GM23338 (cell line): ENCODE measurements around the gene CFTR. TPM values are rescaled to one million over a fixed set of nuclear protein-coding genes. Genes with fewer than 3 reads are reported as not detected.

Experiments
- ATAC-seq: fragments of 200-7000 bp; cut with Tn5 transposase; 3 replicates; pipeline ENCODE4 v1.9.1; 2020
- DNase-seq: peaks from one replicate; pipeline ENCODE4 v3.0.0-alpha.2; 2015; ENCODE audit warnings: low spot score
- H2AFZ ChIP-seq: fragments of 200-600 bp; sonication (generic); 2 replicates; pipeline ENCODE4 v1.8.0; 2016; ENCODE audit warnings: antibody characterized with exemption, mild to moderate bottlenecking, moderate library complexity
- H3F3A ChIP-seq: fragments of 200-600 bp; sonication (generic); replicated peaks from 2 replicates; pipeline ENCODE4 v1.8.0; 2017; ENCODE audit warnings: antibody characterized with exemption, mixed run types, low read depth
- H3K27ac ChIP-seq: fragments of 200-600 bp; sonication (generic); 2 replicates; pipeline ENCODE4 v1.6.1; 2016; ENCODE audit warnings: low read depth
- H3K27me3 ChIP-seq: fragments of 200-600 bp; sonication (generic); 2 replicates; pipeline ENCODE4 v1.8.0; 2016; ENCODE audit warnings: mild to moderate bottlenecking, mixed run types, moderate library complexity; ENCODE audit not compliant: insufficient read depth
- H3K36me3 ChIP-seq: fragments of 200-600 bp; sonication (generic); 2 replicates; pipeline ENCODE4 v1.8.0; 2016; ENCODE audit warnings: mild to moderate bottlenecking; ENCODE audit not compliant: insufficient read depth
- H3K4me1 ChIP-seq: fragments of 200-600 bp; sonication (generic); 2 replicates; pipeline ENCODE4 v1.8.0; 2016; ENCODE audit warnings: mild to moderate bottlenecking, moderate library complexity; ENCODE audit not compliant: insufficient read depth
- H3K4me2 ChIP-seq: fragments of 200-600 bp; sonication (generic); 2 replicates; pipeline ENCODE4 v1.7.1; 2017; ENCODE audit warnings: mixed run types
- H3K4me3 ChIP-seq: fragments of 200-600 bp; sonication (generic); 2 replicates; pipeline ENCODE4 v1.6.1; 2016; ENCODE audit warnings: mixed run types
- H3K79me2 ChIP-seq: fragments of 200-600 bp; sonication (generic); replicated peaks from 2 replicates; pipeline ENCODE4 v1.8.0; 2017; ENCODE audit warnings: mild to moderate bottlenecking; ENCODE audit not compliant: insufficient read depth
- H3K9me2 ChIP-seq: fragments of 200-600 bp; sonication (generic); 2 replicates; pipeline ENCODE4 v1.8.0; 2017; ENCODE audit not compliant: insufficient read depth
- H4K20me1 ChIP-seq: fragments of 200-600 bp; sonication (generic); replicated peaks from 2 replicates; pipeline ENCODE4 v1.8.0; 2017; ENCODE audit warnings: mild to moderate bottlenecking; ENCODE audit not compliant: insufficient read depth
- H3K27ac Mint-ChIP-seq: 2 replicates; pipeline ENCODE4 v1.8.0; 2020; ENCODE audit warnings: inconsistent platforms, mild to moderate bottlenecking, moderate library complexity, mixed read lengths
- H3K27me3 Mint-ChIP-seq: 3 replicates; pipeline ENCODE4 v1.8.0; 2022; ENCODE audit warnings: low read depth, mild to moderate bottlenecking, moderate library complexity, mixed read lengths, inconsistent platforms; ENCODE audit not compliant: insufficient read depth, poor library complexity
- H3K36me3 Mint-ChIP-seq: 3 replicates; pipeline ENCODE4 v1.8.0; 2021; ENCODE audit warnings: low read depth, mild to moderate bottlenecking, inconsistent platforms, moderate library complexity, mixed read lengths
- H3K4me1 Mint-ChIP-seq: 3 replicates; pipeline ENCODE4 v1.8.0; 2020; ENCODE audit warnings: mild to moderate bottlenecking, inconsistent platforms, mixed read lengths
- H3K4me3 Mint-ChIP-seq: 3 replicates; pipeline ENCODE4 v1.8.0; 2021; ENCODE audit warnings: moderate library complexity, mild to moderate bottlenecking, inconsistent platforms, mixed read lengths
- H3K9me3 Mint-ChIP-seq: 3 replicates; pipeline ENCODE4 v1.8.0; 2020; ENCODE audit warnings: moderate library complexity, mild to moderate bottlenecking, inconsistent platforms, mixed read lengths
- CREB1 ChIP-seq: fragments of 250-450 bp; sonication (Bioruptor Pico); IDR thresholded peaks from 2 replicates; pipeline ENCODE4 v1.5.0; 2020; ENCODE audit warnings: low read depth, mild to moderate bottlenecking, moderate library complexity
- EZH2 ChIP-seq: fragments of 200-600 bp; sonication (generic); IDR thresholded peaks from one replicate; pipeline ENCODE4 v1.8.0; 2017; ENCODE audit warnings: antibody characterized with exemption, mild to moderate bottlenecking, low read depth; ENCODE audit not compliant: unreplicated experiment
- EZH2phosphoT487 ChIP-seq: fragments of 200-600 bp; sonication (generic); IDR thresholded peaks from one replicate; pipeline ENCODE4 v1.8.1; 2018; ENCODE audit warnings: antibody characterized with exemption; ENCODE audit not compliant: unreplicated experiment
- JUNB ChIP-seq: IDR thresholded peaks from one replicate; pipeline ENCODE4 v1.6.1; 2016; ENCODE audit warnings: antibody characterized with exemption; ENCODE audit not compliant: unreplicated experiment
- NANOG ChIP-seq: IDR thresholded peaks from 2 replicates; pipeline ENCODE4 v1.6.1; 2016; ENCODE audit warnings: antibody characterized with exemption, borderline replicate concordance
- POLR2AphosphoS5 ChIP-seq: IDR thresholded peaks from 2 replicates; pipeline ENCODE4 v1.6.1; 2016; ENCODE audit warnings: antibody characterized with exemption, low read depth
- REST ChIP-seq: IDR thresholded peaks from one replicate; pipeline ENCODE4 v1.6.1; 2018; ENCODE audit warnings: antibody characterized with exemption; ENCODE audit not compliant: unreplicated experiment
- STAT1 ChIP-seq: IDR thresholded peaks from one replicate; pipeline ENCODE4 v1.6.1; 2016; ENCODE audit warnings: antibody characterized with exemption; ENCODE audit not compliant: unreplicated experiment
- ZNF114 ChIP-seq: fragments of 250-450 bp; sonication (Bioruptor Pico); IDR thresholded peaks from 2 replicates; pipeline ENCODE4 v1.5.0; 2020; ENCODE audit warnings: mild to moderate bottlenecking, moderate library complexity
- ZNF331 ChIP-seq: fragments of 250-450 bp; sonication (Bioruptor Pico); IDR thresholded peaks from 2 replicates; pipeline ENCODE4 v1.5.0; 2020; ENCODE audit warnings: low read depth, mild to moderate bottlenecking, moderate library complexity
- ZNF462 ChIP-seq: fragments of 250-450 bp; sonication (Bioruptor Pico); IDR thresholded peaks from 2 replicates; pipeline ENCODE4 v1.5.0; 2020; ENCODE audit warnings: mild to moderate bottlenecking, moderate library complexity
- polyA plus RNA-seq: library from polyadenylated mRNA; unstranded; fragments of >200 nt; fragmentation: Nextera tagmentation; extraction: Ambion mirVana; gene quantifications from 2 replicates; pipeline ENCODE4 v1.2.1, GENCODE V29; 2016
- total RNA-seq: library from RNA; depleted of rRNA; stranded (reverse); fragments of >200 nt; shearing (Covaris generic); gene quantifications from 2 replicates; pipeline ENCODE4 v1.2.3, GENCODE V29; 2014
- TF ChIP-seq, protein P1 (sequence below), 2 experiments: fragments of 200-600 bp in 1 of 2; sonication (generic) in 1 of 2; conservative IDR thresholded peaks; 2 replicates each; pipeline versions ENCODE4 v1.5.1 to v1.6.1; 2016 to 2017; ENCODE audit warnings: antibody characterized with exemption in 2 of 2, low read depth in 2 of 2, mild to moderate bottlenecking in 2 of 2, moderate library complexity in 1 of 2
- TF ChIP-seq, protein P2 (sequence below): IDR thresholded peaks from 2 replicates; pipeline ENCODE4 v1.6.1; 2016; ENCODE audit warnings: antibody characterized with exemption

Gene CFTR
- total and polyA plus RNA-seq, 2 experiments from 2014 or later: 0.45 to 1.2 TPM

DNA sequence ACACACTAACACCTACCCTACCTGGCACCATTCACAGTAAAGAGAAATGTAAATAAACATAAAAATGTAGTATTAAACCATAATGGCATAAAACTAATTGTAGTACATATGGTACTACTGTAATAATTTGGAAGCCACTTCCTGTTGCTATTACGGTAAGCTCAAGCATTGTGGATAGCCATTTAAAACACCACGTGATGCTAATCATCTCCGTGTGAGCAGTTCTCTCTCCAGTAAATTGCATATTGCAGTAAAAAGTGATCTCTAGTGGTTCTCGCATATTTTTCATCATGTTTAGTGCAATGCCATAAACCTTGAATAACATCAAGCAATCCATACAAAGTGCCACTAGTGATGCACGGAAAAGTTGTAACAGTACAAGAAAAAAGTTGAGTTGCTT is 75.4 kb downstream of the CFTR start:
- H3K4me3 ChIP-seq: no peak overlapping the region
- Mint-ChIP-seq H3K9me3 (no peaks in the 10 kb centered on the region), H3K36me3 (no peaks in the 10 kb centered on the region), H3K27me3 (no peaks in the 10 kb centered on the region), H3K4me3 (no peak overlapping the region), H3K4me1 (no peaks in the 10 kb centered on the region), H3K27ac (no peak overlapping the region)
- no peak overlapping the region for H3K4me2 ChIP-seq
- no peaks in the 10 kb centered on the region for H3K27me3 ChIP-seq
- H3F3A ChIP-seq: no peaks in the 10 kb centered on the region
- no peaks in the 10 kb centered on the region for H3K79me2 ChIP-seq
- H3K9me2 ChIP-seq: no peaks in the 10 kb centered on the region
- H3K27ac ChIP-seq: no peak overlapping the region
- H3K4me1 ChIP-seq: no peaks in the 10 kb centered on the region
- no peak for DNase-seq
- H2AFZ ChIP-seq: no peak overlapping the region
- TF ChIP-seq ZNF331: no peak
- TF ChIP-seq, protein P1, sequence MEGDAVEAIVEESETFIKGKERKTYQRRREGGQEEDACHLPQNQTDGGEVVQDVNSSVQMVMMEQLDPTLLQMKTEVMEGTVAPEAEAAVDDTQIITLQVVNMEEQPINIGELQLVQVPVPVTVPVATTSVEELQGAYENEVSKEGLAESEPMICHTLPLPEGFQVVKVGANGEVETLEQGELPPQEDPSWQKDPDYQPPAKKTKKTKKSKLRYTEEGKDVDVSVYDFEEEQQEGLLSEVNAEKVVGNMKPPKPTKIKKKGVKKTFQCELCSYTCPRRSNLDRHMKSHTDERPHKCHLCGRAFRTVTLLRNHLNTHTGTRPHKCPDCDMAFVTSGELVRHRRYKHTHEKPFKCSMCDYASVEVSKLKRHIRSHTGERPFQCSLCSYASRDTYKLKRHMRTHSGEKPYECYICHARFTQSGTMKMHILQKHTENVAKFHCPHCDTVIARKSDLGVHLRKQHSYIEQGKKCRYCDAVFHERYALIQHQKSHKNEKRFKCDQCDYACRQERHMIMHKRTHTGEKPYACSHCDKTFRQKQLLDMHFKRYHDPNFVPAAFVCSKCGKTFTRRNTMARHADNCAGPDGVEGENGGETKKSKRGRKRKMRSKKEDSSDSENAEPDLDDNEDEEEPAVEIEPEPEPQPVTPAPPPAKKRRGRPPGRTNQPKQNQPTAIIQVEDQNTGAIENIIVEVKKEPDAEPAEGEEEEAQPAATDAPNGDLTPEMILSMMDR (conservative IDR thresholded peaks at IDR 0.05; ENCODE audit: low read depth in 2 of 2): no peak
- TF ChIP-seq EZH2: no peak
- no peak for TF ChIP-seq JUNB
- no peak for TF ChIP-seq STAT1
- TF ChIP-seq ZNF114 (CRISPR knock-in tag): no peak
- no peak for TF ChIP-seq ZNF462 (CRISPR knock-in tag)
- no peak for TF ChIP-seq REST
- TF ChIP-seq POLR2AphosphoS5: no peak
- TF ChIP-seq NANOG: no peak
- TF ChIP-seq CREB1 (CRISPR knock-in tag): no peak
- TF ChIP-seq EZH2phosphoT487: no peak
- TF ChIP-seq, protein P2, sequence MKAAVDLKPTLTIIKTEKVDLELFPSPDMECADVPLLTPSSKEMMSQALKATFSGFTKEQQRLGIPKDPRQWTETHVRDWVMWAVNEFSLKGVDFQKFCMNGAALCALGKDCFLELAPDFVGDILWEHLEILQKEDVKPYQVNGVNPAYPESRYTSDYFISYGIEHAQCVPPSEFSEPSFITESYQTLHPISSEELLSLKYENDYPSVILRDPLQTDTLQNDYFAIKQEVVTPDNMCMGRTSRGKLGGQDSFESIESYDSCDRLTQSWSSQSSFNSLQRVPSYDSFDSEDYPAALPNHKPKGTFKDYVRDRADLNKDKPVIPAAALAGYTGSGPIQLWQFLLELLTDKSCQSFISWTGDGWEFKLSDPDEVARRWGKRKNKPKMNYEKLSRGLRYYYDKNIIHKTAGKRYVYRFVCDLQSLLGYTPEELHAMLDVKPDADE: no peak
- no peaks in the 10 kb centered on the region for H4K20me1 ChIP-seq
- no peaks in the 10 kb centered on the region for H3K36me3 ChIP-seq
- no peak for ATAC-seq
